ENCODE measurements around the gene STXBP6. TPM values are rescaled to one million over a fixed set of nuclear protein-coding genes. Genes with fewer than 3 reads are reported as not detected.

Gene STXBP6
- total RNA-seq, 1 experiment from 2014 or later, result 32.2 TPM

GRCh38 chr14:24900269-24901100 lies 149.5 kb downstream of the STXBP6 start:
- ChIA-PET POLR2A (no interaction called here), CTCF (no interaction called here)
- H3K9me3 ChIP-seq, result no peaks in the 10 kb centered on the region
- no peak for DNase-seq
- H3K9me3 Mint-ChIP-seq (ENCODE audit: unreplicated experiment), result no peaks in the 10 kb centered on the region
- no peaks in the 10 kb centered on the region for H3K36me3 ChIP-seq (ENCODE audit: control insufficient read depth, insufficient read depth, low read length)
- H3K27me3 Mint-ChIP-seq (ENCODE audit: insufficient read depth, unreplicated experiment), result no peaks in the 10 kb centered on the region
- no peak overlapping the region for H3K27ac Mint-ChIP-seq (ENCODE audit: unreplicated experiment)
- intact Hi-C loops (cut with micrococcal nuclease; ENCODE audit: unreplicated experiment), result no loop called here
- H3K4me3 ChIP-seq (ENCODE audit: low read depth, low read length), result no peak overlapping the region
- H3K36me3 Mint-ChIP-seq (ENCODE audit: insufficient read depth, unreplicated experiment), result peaks cover 15% of the 10 kb centered on the region
- BruUV-seq (replicated peaks), result no TSS peak
- peaks cover 17% of the 10 kb centered on the region for H3K4me1 Mint-ChIP-seq (ENCODE audit: low read depth, unreplicated experiment)
- 0 out of 2 replicates have a peak, but pooled peaks cover 9% of the 10 kb centered on the region for H3K4me1 ChIP-seq
- TF ChIP-seq CTCF (IDR thresholded peaks at IDR 0.05; ENCODE audit: insufficient read depth in 1 of 2, low read depth in 1 of 2, low read length in 1 of 2, severe bottlenecking in 1 of 2, unreplicated experiment in 1 of 2), result no peak
- H3K4me3 Mint-ChIP-seq (ENCODE audit: unreplicated experiment), result no peak overlapping the region
- H3K27me3 ChIP-seq (replicated peaks; ENCODE audit: control insufficient read depth, insufficient read depth, low read length), result no peaks in the 10 kb centered on the region

- no peaks in the 10 kb centered on the region for H3K9me3 ChIP-seq
- Mint-ChIP-seq H3K4me3 (ENCODE audit: unreplicated experiment) (no peak overlapping the region), H3K27ac (ENCODE audit: unreplicated experiment) (no peak overlapping the region), H3K4me1 (ENCODE audit: low read depth, unreplicated experiment) (peaks cover 20% of the 10 kb centered on the region), H3K9me3 (ENCODE audit: unreplicated experiment) (no peaks in the 10 kb centered on the region), H3K27me3 (ENCODE audit: insufficient read depth, unreplicated experiment) (no peaks in the 10 kb centered on the region), H3K36me3 (ENCODE audit: insufficient read depth, unreplicated experiment) (peaks cover 15% of the 10 kb centered on the region)
- no peaks in the 10 kb centered on the region for H3K27me3 ChIP-seq (replicated peaks; ENCODE audit: control insufficient read depth, insufficient read depth, low read length)
- H3K4me3 ChIP-seq (ENCODE audit: low read depth, low read length), result no peak overlapping the region
- no peak for TF ChIP-seq CTCF (IDR thresholded peaks at IDR 0.05; ENCODE audit: insufficient read depth in 1 of 2, low read depth in 1 of 2, low read length in 1 of 2, severe bottlenecking in 1 of 2, unreplicated experiment in 1 of 2)
- intact Hi-C loops (cut with micrococcal nuclease; ENCODE audit: unreplicated experiment), result no loop called here
- ChIA-PET CTCF (no interaction called here), POLR2A (no interaction called here)
- no TSS peak for BruUV-seq (replicated peaks)
- no peak for DNase-seq
- H3K4me1 ChIP-seq, result no peaks in the 10 kb centered on the region; the same call in 1 of the 2 replicates
- H3K36me3 ChIP-seq (ENCODE audit: control insufficient read depth, insufficient read depth, low read length), result no peaks in the 10 kb centered on the region
Observed at GRCh38 chr14:24897793-24898192, 152.2 kb downstream of the STXBP6 start.

GRCh38 chr14:24895622-24896021 lies 154.3 kb downstream of the STXBP6 start:
- TF ChIP-seq CTCF (IDR thresholded peaks at IDR 0.05; ENCODE audit: insufficient read depth in 1 of 2, low read depth in 1 of 2, low read length in 1 of 2, severe bottlenecking in 1 of 2, unreplicated experiment in 1 of 2), result no peak

More at GRCh38 chr14:24895622-24896021, 154.3 kb downstream of the STXBP6 start:
- Histone ChIP-seq H3K27me3 (replicated peaks; ENCODE audit: control insufficient read depth, insufficient read depth, low read length) (no peaks in the 10 kb centered on the region), H3K4me1 (no peaks in the 10 kb centered on the region; the same call in 1 of the 2 replicates), H3K4me3 (ENCODE audit: low read depth, low read length) (no peak overlapping the region), H3K9me3 (peaks cover 8% of the 10 kb centered on the region), H3K36me3 (ENCODE audit: control insufficient read depth, insufficient read depth, low read length) (no peaks in the 10 kb centered on the region)
- Mint-ChIP-seq H3K4me3 (ENCODE audit: unreplicated experiment) (no peak overlapping the region), H3K4me1 (ENCODE audit: low read depth, unreplicated experiment) (peaks cover 31% of the 10 kb centered on the region), H3K27ac (ENCODE audit: unreplicated experiment) (no peak overlapping the region), H3K9me3 (ENCODE audit: unreplicated experiment) (peaks cover 19% of the 10 kb centered on the region), H3K36me3 (ENCODE audit: insufficient read depth, unreplicated experiment) (peaks cover 20% of the 10 kb centered on the region), H3K27me3 (ENCODE audit: insufficient read depth, unreplicated experiment) (no peaks in the 10 kb centered on the region)
- ChIA-PET CTCF (interaction anchor here (1.2 kb wide), 1 partner anchor 10 kb away, joined by 5 read pairs; no protein-coding TSS in a partner anchor), POLR2A (no interaction called here)
- DNase-seq, result no peak
- BruUV-seq (replicated peaks), result no TSS peak
- intact Hi-C loops (cut with micrococcal nuclease; ENCODE audit: unreplicated experiment), result no loop called here

Measured in Caco-2 (cell line).